WI38 (cell line): ENCODE results near the gene ENDOU.

Experiments used
- H3K4me3 ChIP-seq: 2 replicates; pipeline ENCODE4 v1.5.1; 2011; ENCODE audit warnings: low read depth, mild to moderate bottlenecking, control low read depth, low read length
- TF ChIP-seq, protein P1 (sequence below): IDR thresholded peaks from 2 replicates; pipeline ENCODE4 v1.5.1; 2012; ENCODE audit warnings: low read depth, mild to moderate bottlenecking, control low read depth, low read length

The ENDOU gene

GRCh38 chr12:47751561-47751960 lies 26.3 kb upstream of the ENDOU start:
- no peak overlapping the region for H3K4me3 ChIP-seq
- TF ChIP-seq, protein P1, sequence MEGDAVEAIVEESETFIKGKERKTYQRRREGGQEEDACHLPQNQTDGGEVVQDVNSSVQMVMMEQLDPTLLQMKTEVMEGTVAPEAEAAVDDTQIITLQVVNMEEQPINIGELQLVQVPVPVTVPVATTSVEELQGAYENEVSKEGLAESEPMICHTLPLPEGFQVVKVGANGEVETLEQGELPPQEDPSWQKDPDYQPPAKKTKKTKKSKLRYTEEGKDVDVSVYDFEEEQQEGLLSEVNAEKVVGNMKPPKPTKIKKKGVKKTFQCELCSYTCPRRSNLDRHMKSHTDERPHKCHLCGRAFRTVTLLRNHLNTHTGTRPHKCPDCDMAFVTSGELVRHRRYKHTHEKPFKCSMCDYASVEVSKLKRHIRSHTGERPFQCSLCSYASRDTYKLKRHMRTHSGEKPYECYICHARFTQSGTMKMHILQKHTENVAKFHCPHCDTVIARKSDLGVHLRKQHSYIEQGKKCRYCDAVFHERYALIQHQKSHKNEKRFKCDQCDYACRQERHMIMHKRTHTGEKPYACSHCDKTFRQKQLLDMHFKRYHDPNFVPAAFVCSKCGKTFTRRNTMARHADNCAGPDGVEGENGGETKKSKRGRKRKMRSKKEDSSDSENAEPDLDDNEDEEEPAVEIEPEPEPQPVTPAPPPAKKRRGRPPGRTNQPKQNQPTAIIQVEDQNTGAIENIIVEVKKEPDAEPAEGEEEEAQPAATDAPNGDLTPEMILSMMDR = no peak

GRCh38 chr12:47750916-47751470 lies 25.7 kb upstream of the ENDOU start:
- TF ChIP-seq, protein P1 = no peak
- H3K4me3 ChIP-seq = no peak overlapping the region

- TF ChIP-seq, protein P1 = no peak
- H3K4me3 ChIP-seq = no peak overlapping the region
Observed at GRCh38 chr12:47750229-47750798, 25.0 kb upstream of the ENDOU start.

- TF ChIP-seq, protein P1 = no peak
- H3K4me3 ChIP-seq = no peak overlapping the region
Observed at GRCh38 chr12:47748899-47749298, 23.6 kb upstream of the ENDOU start.

GRCh38 chr12:47748507-47748828 lies 23.2 kb upstream of the ENDOU start:
- H3K4me3 ChIP-seq = no peak overlapping the region
- TF ChIP-seq, protein P1 = no peak

- no peak overlapping the region for H3K4me3 ChIP-seq
- TF ChIP-seq, protein P1 = no peak
Observed at GRCh38 chr12:47747596-47748506, 22.6 kb upstream of the ENDOU start.

DNA sequence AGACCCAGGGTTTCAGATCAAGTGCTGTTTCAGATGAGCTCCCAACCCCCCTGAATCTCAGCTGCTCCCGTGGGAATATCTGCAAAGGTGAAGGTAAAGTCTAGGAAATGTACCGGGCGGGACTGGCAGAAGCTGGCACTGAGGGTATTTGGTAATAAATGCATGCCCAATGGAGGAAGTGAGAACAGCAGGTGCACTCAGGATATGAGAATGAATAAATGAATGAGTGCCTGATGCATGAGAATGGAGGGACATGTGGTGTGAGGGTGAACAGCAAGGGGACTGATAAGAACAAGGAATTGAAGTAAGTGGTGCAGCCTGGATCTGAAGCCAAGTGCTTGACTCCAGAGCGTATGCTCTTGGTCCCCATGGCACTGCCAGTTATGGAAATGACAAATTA lies 21.8 kb upstream of the ENDOU start:
- TF ChIP-seq, protein P1 = no peak
- H3K4me3 ChIP-seq = no peak overlapping the region
